Caki2 (cell line): ENCODE measurements around the gene GLCCI1. TPM values are rescaled to one million over a fixed set of nuclear protein-coding genes. Genes with fewer than 3 reads are reported as not detected.
A peak's percentile ranks its signal among the peaks of the same experiment; 100 is the strongest.
"Not testable (repeated sequence)": the region's sequence is repeated elsewhere in the genome, so short reads cannot be mapped to it uniquely, and the experiment has no call there.

Experiments used
- DNase-seq: peaks from one replicate; pipeline ENCODE4 v3.0.0-alpha.2; 2015; ENCODE audit warnings: low read depth
- in situ Hi-C: cut with HindIII; loops from 2 replicates; pipeline ENCODE4 v1.10.0; 2016; ENCODE audit warnings: low sequenced_read_pairs, low pct_unique_long_range_greater_than_20kb, mixed read lengths
- total RNA-seq: library from RNA; depleted of rRNA; stranded (reverse); fragments of >200 nt; shearing (Covaris generic); gene quantifications from 2 replicates; pipeline ENCODE4 v1.2.3, GENCODE V29; 2014; ENCODE audit warnings: low replicate concordance

Gene GLCCI1
- total RNA-seq, 1 experiment from 2014 or later, result 11.7 TPM

DNA sequence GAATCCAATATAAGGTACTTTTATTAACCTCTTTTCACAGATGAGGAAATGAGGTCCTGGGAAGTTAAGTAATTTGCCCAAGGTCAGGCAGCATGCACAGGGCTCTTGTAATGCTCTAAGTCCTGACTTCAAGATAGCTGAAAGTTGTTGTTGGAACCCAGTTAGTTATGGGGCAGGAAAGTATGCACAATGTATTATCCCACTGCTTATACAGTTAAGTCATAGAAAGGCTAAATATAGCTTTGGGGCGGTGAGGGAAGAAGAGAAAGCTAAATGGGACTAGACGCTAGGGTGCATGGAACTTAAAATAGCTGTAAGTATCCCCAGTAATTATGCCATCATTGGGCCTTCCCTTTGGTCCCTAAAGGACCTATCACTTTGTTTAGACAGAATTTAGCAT lies 9.2 kb downstream of the GLCCI1 start:
- in situ Hi-C loops, result no loop called here
- no peak for DNase-seq

DNA sequence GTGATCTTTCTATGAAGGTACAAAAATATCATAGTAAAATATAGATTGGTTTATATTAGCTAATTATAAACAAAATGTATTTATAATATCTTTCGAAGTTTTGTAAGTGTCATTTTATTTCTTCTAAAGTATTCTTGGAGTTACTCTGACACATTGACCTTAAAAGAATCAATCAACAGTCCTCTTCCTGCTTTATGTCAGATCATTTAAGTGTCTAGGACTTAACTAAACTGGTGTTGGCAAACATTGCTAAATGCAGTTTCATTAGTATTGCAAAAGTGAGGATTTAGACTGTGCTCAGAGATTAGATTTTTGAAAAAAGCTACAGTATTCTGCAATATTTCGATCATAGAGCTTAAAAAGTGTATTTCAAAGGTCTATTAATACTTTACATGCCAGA lies 10.3 kb downstream of the GLCCI1 start:
- in situ Hi-C loops, result no loop called here
- DNase-seq, result no peak

DNA sequence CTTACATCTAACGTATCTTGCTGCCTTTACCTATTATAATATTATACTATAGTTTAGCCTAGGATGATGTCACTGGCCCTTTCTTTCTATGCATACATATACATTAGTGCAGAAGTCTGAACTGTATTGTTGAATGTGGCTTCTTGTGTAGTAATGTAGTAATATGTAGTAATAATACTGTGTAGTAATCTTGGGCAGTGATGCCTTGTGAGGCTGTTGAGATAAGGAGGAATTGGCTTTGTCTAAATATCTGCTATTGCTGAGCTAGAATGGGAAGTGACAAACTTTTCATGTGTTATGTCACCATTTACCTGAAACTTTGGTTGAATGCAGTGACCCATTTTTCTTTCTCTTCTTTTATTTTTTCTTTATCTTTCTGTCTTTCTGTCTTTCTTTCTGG lies 11.0 kb downstream of the GLCCI1 start:
- in situ Hi-C loops, result no loop called here
- DNase-seq, result no peak

DNA sequence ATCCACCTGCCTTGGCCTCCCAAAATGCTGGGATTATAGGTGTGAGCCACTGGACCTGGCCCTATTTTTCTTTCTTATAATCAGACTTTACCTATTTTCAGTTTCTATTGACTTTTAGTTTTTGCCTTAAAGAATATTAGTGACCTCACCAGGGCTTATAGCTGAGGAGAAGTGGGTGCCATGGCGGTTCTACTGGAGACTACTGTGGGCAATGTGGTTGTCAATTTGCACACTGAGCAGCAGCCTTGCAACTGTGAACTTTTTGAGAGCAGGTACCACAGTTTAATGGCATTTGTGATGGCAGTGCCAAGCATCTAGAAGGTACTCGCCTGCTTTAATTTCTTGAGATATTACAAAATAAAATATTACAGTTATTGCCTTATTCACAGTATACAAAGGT lies 11.5 kb downstream of the GLCCI1 start:
- in situ Hi-C loops, result no loop called here
- DNase-seq, result no peak

DNA sequence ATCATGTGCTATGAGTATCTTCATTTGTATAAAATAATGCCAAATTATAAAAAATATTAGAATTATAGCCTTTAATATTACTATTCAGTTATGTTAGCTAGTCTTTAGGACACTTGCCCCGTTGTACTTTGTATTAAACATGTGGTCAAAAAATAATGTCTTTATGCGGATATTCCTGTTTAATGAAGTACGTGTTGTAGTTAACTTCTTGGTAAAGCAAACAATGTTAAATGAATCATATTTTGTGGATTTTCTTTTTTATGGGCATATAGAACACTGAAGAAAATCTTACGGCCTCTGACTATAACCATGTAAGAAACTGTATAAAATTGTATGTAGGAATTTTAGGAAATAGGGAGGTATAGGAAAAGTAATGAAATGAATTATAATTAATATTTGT lies 14.3 kb downstream of the GLCCI1 start:
- no peak for DNase-seq

DNA sequence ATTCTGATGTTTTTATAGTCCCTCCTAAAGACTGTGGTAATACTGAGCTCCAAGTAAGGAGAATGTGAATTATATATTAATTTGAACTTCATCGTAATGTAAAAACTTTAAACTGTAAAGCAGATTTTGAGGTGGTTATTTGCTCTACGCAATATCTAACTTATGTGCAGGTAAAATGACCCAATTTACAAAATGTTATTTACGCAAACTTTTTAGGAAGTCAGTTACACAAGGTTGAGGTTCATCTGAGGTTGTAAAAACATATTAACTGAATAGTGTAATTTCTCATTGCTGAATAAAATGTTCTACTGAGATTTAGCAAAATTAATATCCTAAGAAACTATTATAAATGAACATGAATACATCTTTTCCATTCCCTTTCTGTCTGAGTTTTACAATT lies 15.8 kb downstream of the GLCCI1 start:
- in situ Hi-C loops, result no loop called here
- no peak for DNase-seq

More for the DNA sequence above, 14.3 kb downstream of the GLCCI1 start:
- in situ Hi-C loops, result no loop called here

DNA sequence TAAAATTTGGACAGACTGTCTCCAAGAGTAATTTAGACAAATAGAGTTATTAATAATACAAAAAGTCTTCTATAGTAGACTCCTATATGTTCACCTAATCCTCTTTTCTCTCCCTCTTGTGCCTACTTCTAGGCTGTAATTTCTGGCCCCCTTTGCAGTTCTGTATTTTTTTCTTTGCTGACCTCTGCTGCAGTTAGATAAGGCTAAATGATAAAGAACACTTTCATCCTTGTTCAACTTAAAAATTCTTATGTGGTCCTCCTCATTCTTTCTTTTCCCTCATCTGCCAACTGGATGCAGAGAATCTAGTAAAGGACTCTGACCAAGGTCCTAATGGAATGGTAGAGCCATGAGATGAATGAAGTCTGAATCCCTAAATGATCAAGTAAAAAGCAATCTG lies 20.1 kb downstream of the GLCCI1 start:
- in situ Hi-C loops, result no loop called here
- no peak for DNase-seq

DNA sequence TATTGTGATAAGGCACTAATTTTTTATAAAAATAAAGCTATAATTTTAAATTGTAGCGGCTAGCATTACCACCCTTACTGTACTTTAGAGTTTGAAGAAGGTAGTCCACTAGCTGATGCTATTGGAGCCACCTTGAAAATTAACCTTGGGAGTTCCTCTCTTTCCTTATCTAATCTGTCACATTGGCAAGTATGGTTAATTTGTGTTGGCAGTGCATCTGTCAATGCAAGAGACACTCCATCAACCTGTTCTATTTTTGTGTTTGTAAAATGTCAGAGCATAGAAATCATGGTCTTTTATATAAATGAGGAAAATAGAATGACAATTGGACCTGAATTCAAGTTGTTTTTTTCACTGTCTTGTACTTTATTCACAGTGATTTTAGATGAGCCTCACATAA lies 20.5 kb downstream of the GLCCI1 start:
- in situ Hi-C loops, result no loop called here
- DNase-seq, result no peak

DNA sequence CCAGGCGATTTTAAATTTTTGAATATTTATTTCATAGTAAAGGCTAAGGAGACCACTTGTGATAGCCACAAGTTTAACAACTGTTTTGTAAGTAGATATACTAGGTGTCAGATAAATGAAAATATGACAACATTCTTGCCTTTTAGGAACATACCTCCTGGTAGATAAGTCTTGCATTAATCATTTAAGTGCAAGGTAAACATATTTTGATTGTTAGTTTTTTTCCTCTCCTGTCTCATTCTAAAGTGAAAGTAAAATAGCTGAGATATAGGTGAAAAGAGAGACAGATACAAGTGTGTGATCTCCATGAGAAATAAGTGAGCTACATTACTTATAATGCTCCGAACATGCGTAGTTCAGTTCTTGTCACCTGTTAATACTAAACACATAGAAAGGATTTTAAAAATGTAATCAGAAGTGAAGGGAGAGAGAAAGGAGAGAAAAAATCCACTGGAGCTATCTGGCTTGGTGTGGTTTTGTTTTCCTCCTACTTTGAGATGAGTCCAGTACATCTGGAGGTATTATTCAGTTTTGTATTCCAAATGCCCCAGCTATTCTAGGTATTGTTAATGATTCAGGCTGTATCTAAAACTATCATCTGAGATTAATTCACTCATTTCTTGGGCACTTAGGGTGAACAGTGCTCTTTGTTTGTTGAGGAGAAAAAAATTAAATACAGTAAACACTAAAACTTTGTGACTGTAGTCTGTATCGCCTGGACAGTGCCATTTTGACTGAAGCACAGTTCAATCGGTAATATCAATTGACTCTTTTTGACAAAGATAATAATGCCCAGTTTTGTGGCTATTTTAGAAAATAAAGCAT lies 21.2 kb downstream of the GLCCI1 start:
- in situ Hi-C loops, result no loop called here
- DNase-seq, result no peak

DNA sequence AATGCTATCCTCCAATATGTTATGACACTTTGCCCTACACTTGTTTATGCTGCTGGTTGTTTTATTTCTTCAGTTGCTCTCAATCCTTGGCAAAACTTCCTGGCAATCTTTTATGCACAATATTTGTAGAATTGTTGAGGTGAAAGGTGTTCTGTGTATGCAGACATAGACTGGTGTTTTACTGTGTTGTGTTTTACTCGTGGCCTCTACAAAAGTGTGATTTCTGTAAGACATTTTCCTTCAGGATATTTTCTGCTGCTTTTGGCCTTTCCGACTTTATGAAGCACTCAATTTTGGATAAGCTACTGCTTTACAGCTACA lies 21.8 kb downstream of the GLCCI1 start:
- in situ Hi-C loops, result no loop called here
- no peak for DNase-seq

DNA sequence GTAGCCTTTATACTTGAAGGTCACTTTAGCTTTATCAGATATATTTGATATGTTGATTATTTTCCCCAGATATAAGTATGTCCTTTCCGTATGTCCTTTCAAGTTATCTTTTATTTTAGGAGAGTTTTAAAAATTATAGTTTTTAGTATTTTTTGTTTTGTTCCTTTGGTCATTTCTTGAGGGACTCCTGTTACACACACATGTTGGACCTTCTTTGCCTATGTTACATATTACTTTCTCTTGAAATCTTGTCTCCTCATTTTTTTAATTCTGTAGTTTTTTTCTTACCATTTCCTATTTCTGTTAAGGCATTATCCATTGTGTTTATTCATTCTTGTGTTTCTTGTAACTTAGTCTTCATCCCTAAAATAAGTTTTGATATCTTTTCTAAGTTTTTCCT lies 23.9 kb downstream of the GLCCI1 start:
- in situ Hi-C loops, result no loop called here
- peak; percentile 30 for DNase-seq

DNA sequence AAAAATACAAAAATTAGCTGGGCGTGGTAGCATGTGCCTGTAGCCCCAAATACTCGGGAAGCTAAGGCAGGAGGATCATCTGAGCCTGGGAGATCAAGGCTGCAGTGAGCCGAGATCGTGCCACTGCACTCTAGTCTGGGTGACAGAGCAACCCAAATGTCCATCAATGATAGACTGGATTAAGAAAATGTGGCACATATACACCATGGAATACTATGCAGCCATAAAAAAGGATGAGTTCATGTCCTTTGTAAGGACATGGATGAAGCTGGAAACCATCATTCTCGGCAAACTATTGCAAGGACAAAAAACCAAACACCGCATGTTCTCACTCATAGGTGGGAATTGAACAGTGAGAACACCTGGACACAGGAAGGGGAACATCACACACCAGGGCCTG lies 26.8 kb downstream of the GLCCI1 start:
- in situ Hi-C loops, DNase-seq: not testable (repeated sequence)

DNA sequence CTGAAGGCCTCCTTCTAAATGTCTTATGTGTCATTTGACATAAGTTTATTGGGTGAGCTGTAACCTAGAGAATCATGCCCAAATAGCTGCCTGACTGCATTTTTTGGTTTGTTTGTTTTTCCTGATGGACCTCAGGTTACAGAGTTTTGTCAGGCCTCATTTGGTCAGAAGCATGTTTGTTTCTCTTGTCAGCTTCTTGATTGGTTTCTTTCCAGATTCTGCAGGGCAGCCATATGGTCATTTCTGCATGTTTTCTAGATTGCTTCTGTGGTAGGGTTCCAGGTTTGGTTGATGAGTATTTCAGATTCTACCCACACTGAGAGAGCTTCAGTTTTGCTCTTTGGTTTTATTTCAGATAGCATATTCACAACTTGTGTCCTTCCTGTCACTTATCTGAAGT lies 28.0 kb downstream of the GLCCI1 start:
- peak; percentile 14 for DNase-seq
- in situ Hi-C loops, result no loop called here

DNA sequence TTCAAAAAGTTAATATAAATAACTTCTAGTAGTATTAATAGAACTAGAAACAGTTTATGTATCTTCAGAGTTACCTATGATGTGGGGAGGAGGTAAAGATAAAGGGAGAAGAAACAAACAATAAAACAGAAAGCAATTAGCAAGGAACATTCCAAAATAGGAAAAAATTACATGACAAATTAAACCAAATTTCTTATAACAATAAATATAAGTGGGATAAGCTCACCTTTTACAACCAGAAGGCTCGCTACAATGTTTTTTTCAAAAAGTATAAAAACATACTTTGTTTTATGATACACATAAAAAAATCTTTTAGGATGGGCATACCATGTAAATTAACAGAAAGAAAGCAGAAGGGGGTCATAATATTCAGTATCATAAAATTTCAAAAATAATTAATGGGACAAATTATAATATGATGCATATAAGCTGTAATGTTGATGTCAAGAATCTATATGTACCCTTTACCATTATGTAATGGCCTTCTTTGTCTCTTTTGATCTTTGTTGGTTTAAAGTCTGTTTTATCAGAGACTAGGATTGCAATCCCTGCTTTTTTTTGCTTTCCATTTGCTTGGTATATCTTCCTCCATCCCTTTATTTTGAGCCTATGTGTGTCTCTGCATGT lies 31.8 kb downstream of the GLCCI1 start:
- in situ Hi-C loops, result no loop called here
- DNase-seq, result no peak

DNA sequence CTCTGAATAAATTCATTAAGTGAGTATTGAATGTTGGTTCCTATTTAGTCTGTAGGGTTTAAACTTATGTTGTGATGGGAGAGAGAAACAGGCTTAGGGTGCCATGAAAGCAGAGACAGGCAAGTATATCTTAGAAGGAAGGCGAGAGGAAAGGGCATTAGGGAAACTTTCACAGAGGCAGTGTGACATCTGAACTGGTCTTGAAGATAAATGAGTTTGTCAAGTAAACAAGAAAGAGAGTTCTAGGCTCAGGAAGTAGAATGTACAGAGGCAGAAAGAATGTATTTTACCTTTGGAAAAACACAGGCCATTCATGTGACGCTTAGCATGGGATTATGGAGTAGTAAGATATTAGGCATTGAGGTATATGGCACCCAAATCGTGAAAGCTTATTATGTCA lies 34.5 kb downstream of the GLCCI1 start:
- DNase-seq, result no peak
- in situ Hi-C loops, result no loop called here

DNA sequence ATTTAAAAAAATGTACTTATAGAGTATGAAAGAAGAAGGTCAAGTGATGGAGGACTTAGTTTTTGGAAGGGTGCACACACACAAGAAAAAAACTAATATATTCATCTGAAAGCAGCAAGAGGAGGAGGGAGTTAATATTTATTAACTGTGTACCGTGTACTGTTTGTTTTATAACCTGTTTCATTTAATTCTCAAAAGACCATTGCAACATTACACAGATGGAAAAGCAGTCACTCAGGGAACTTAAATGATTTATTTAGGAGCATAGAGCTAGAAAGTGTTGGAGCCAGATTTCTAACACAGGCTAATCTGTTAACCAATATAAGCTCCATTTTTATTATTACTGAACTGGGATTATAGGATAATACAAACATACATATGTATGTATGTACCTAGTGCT lies 36.7 kb downstream of the GLCCI1 start:
- in situ Hi-C loops, result no loop called here
- DNase-seq, result no peak

DNA sequence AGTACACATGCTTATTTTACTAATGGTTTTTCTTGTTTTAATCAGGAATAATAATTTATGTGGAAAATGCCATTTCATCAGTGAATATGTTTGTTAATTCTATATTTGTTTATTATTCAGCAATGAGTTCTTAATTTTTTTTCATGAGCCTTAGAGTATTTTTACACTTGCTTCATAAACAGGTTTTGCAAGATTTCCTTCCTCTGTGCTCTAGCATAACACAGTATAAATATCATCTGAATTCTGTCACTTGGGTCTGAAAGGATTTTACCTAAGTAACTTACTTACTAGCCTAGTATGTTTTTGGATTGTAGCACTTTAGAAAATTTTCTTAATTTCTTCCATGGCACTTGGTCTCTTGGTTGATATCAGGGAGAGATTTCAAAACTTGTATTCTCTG lies 45.8 kb downstream of the GLCCI1 start:
- no peak for DNase-seq
- in situ Hi-C loops, result no loop called here

DNA sequence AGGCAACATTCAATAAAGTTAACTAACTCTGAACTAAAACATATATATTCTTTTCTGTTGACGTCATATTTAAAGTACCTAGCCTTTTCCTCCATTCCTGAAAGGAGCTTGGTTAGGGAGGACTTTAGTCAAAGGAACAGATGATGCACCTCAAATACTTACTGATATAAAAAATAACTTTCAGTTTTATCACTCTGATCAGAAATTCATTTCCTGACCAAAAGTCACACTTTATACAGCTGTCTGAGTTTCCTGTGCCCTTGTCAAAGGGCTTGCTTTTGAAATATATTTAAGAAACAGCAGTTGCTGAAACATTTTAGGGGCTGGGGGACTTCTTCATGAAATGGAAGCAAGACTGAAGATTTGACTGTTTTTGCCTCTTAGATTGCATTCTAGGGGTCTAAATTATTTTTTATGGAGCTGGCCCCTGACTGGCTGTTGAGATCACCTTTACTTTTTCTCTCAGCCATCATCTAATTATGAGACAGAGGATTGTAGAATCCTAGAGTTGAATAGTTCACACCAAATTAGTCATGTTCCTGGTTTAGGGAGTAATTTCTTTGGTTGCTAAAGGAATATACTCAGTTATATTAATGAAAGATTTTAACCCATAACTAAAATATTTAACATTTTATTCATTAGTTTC lies 46.6 kb downstream of the GLCCI1 start:
- in situ Hi-C loops, result no loop called here

DNA sequence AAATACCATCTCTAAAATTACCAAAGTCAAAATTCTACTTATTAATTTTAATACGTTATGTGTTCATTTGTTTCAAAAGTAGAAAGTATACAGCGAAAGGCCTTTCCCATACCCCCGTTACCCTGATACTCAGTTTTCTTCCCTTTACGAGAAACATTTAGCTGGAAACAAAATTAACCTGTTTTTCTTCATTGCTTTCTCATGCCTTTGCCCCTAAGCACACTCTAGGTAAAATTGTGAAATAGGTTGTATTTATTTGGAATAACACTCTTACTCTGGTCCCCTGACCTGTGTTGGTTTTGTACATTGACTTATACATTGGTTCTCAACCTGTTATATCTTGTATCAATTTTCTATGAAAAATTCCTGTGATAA lies 47.1 kb downstream of the GLCCI1 start:
- DNase-seq, result no peak
- in situ Hi-C loops, result no loop called here

More for the DNA sequence above, 46.6 kb downstream of the GLCCI1 start:
- DNase-seq, result no peak

DNA sequence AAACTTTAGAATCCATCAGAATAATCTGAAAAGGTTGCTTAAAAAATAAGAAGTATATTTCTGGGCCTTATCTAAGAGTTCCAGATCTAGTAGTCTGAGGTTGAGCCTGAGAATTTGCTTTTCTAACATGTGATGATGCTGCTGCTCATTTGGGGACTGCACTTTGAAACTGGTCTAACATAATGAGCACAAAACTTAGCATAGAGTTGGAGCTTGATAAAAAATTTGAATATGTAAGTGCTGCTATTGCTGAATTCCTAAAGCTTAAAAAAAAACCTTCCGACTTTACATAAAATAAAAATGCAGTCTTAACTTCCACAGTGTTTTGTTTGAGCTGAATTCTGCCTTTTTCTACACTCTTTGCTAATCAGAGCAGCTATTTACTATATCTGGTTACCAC lies 48.8 kb downstream of the GLCCI1 start:
- no peak for DNase-seq
- in situ Hi-C loops, result no loop called here
